Gastrocnemius medialis (tissue), 4 donors: ENCODE results near the gene PLEKHG4B.

Source experiments
- CTCF ChIP-seq, 5 experiments: fragments of 450-650 bp in 3 of 5; fragments of 200-600 bp in 2 of 5; sonication (generic) in 2 of 5; IDR thresholded peaks in 4 of 5; conservative IDR thresholded peaks in 1 of 5; 1 replicate in 4 of 5; 2 replicates in 1 of 5; pipeline ENCODE4 v1.5.1; 2016 to 2019; ENCODE audit warnings: antibody characterized with exemption in 5 of 5, mild to moderate bottlenecking in 3 of 5, moderate library complexity in 3 of 5
- POLR2A ChIP-seq, 2 donors: fragments of 450-650 bp; IDR thresholded peaks; one replicate each; pipeline ENCODE4 v1.6.1; 2017; ENCODE audit warnings: antibody characterized with exemption in 2 of 2, mild to moderate bottlenecking in 2 of 2, moderate library complexity in 2 of 2

GRCh38 chr5:141761-142160 lies 49.8 kb downstream of the PLEKHG4B start:
- no peak for TF ChIP-seq CTCF (IDR thresholded peaks at IDR 0.05 in 4 of 5, conservative IDR thresholded peaks at IDR 0.05 in 1 of 5)
- no peak for TF ChIP-seq POLR2A (IDR thresholded peaks at IDR 0.05)
